KOPT-K1 (cell line): Measurements from ENCODE around the gene HSDL1.

Experiments used
- H3K27ac ChIP-seq: fragments of 200-600 bp; sonication (generic); 2 replicates; pipeline ENCODE4 v1.5.1; 2016; ENCODE audit warnings: antibody characterized with exemption, mild to moderate bottlenecking, low read depth, low read length; ENCODE audit not compliant: poor library complexity, severe bottlenecking
- H3K36me3 ChIP-seq: fragments of 200-600 bp; sonication (generic); 2 replicates; pipeline ENCODE4 v1.5.1; 2017; ENCODE audit warnings: antibody characterized with exemption, mild to moderate bottlenecking, low read length, moderate library complexity; ENCODE audit not compliant: insufficient read depth
- H3K9me3 ChIP-seq: fragments of 200-600 bp; sonication (generic); 2 replicates; pipeline ENCODE4 v1.5.1; 2017; ENCODE audit warnings: antibody characterized with exemption, low read length, mild to moderate bottlenecking; ENCODE audit not compliant: insufficient read depth, poor library complexity, severe bottlenecking

Gene HSDL1

GRCh38 chr16:84109598-84110335 lies 35.2 kb downstream of the HSDL1 start:
- H3K27ac ChIP-seq, result no peak overlapping the region
- peaks cover 50% of the 10 kb centered on the region for H3K36me3 ChIP-seq
- no peaks in the 10 kb centered on the region for H3K9me3 ChIP-seq

DNA sequence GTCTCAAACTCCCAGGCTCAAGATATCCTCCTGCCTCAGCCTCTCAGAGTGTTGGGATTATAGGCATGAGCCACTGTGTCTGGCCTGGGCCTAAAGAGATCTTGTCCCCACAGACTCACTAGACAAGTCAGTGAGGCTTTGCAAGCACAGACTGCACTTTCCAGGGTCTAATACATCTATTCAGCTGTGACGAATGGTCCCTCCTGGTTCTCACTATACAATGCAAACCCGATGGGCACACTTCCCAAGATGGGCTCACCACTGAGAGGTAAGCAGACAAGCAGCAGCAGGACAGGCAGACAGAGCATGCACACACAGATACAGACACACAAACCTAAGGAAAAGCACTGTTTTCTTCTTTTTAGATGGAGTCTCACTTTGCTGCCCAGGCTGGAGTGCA lies 37.1 kb downstream of the HSDL1 start:
- peaks cover 50% of the 10 kb centered on the region for H3K36me3 ChIP-seq
- no peak overlapping the region for H3K27ac ChIP-seq

GRCh38 chr16:84105948-84106740 lies 38.8 kb downstream of the HSDL1 start:
- peaks cover 58% of the 10 kb centered on the region for H3K36me3 ChIP-seq
- H3K27ac ChIP-seq, result no peak overlapping the region
- H3K9me3 ChIP-seq, result no peaks in the 10 kb centered on the region

More for the DNA sequence above, 37.1 kb downstream of the HSDL1 start:
- no peaks in the 10 kb centered on the region for H3K9me3 ChIP-seq

GRCh38 chr16:84105301-84105815 lies 39.6 kb downstream of the HSDL1 start:
- H3K27ac ChIP-seq, result peak overlapping the region; percentile 3
- H3K36me3 ChIP-seq, result peaks cover 56% of the 10 kb centered on the region
- H3K9me3 ChIP-seq, result no peaks in the 10 kb centered on the region

DNA sequence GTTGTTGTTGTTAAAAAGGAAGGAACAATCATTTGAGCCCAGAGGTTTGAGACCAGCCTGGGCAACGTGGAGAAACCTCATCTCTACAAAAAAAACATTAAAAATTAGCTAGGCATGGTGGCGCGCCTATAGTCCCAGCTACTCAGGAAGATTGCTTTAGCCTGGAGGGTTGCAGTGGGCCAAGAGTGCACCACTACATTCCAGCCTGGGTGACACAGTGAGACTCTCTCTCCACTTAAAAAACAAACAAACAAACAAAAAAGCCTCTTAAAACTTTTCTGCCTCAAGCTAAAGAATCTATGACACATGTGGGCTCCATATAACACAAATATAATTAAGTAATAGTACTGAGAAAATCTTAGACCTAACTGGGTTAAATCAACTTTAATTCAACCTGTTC lies 40.7 kb downstream of the HSDL1 start:
- H3K9me3 ChIP-seq, result no peaks in the 10 kb centered on the region
- H3K36me3 ChIP-seq, result peaks cover 57% of the 10 kb centered on the region
- H3K27ac ChIP-seq, result no peak overlapping the region

- Histone ChIP-seq H3K9me3 (no peaks in the 10 kb centered on the region), H3K36me3 (peaks cover 57% of the 10 kb centered on the region), H3K27ac (no peak overlapping the region)
Measured at GRCh38 chr16:84103678-84104077, 41.3 kb downstream of the HSDL1 start.

GRCh38 chr16:84098939-84099338 lies 46.0 kb downstream of the HSDL1 start:
- no peaks in the 10 kb centered on the region for H3K9me3 ChIP-seq
- H3K36me3 ChIP-seq, result peaks cover 74% of the 10 kb centered on the region
- no peak overlapping the region for H3K27ac ChIP-seq

GRCh38 chr16:84096447-84097005 lies 48.5 kb downstream of the HSDL1 start:
- Histone ChIP-seq H3K36me3 (peaks cover 91% of the 10 kb centered on the region), H3K27ac (no peak overlapping the region), H3K9me3 (no peaks in the 10 kb centered on the region)

DNA sequence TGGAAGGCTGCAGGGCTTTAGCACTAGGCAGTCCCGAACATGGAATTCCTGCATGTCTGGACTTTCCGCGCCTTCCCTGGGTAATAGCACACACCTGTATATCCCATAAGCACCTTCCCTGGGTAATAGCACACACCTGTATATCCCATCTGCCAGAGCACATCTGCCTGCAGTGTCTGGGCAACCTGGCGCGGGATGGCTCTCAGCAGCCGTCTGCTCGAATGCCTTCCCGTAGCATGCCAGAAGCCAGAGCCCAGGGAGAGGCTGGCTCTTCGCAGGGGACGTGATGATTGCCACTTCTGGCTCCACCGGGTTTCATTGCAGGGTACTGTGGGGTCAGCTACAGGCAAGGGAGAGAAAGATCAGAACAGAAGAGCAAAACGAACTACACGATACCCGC lies 49.5 kb downstream of the HSDL1 start:
- no peak overlapping the region for H3K27ac ChIP-seq
- peaks cover 91% of the 10 kb centered on the region for H3K36me3 ChIP-seq
- no peaks in the 10 kb centered on the region for H3K9me3 ChIP-seq

DNA sequence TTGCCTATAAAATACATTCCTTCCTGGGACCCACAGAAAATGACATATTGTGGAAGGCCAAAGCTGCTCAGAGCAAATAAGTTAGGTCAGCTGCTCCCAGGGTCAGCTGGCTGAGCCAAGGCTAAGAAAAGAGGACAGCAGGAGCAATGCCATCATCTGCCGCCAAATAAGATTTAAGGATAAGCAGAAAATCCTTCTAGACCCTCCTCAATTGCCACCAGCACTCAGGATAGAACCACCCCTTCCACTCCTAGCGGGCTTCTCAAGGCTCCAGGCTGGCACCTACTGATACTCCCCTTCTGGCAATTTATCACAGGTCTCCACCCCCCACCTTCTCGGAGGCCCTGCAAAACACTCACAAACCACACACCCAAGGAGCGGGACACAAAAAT lies 51.1 kb downstream of the HSDL1 start:
- H3K36me3 ChIP-seq, result peaks cover 77% of the 10 kb centered on the region
- no peaks in the 10 kb centered on the region for H3K9me3 ChIP-seq
- no peak overlapping the region for H3K27ac ChIP-seq

DNA sequence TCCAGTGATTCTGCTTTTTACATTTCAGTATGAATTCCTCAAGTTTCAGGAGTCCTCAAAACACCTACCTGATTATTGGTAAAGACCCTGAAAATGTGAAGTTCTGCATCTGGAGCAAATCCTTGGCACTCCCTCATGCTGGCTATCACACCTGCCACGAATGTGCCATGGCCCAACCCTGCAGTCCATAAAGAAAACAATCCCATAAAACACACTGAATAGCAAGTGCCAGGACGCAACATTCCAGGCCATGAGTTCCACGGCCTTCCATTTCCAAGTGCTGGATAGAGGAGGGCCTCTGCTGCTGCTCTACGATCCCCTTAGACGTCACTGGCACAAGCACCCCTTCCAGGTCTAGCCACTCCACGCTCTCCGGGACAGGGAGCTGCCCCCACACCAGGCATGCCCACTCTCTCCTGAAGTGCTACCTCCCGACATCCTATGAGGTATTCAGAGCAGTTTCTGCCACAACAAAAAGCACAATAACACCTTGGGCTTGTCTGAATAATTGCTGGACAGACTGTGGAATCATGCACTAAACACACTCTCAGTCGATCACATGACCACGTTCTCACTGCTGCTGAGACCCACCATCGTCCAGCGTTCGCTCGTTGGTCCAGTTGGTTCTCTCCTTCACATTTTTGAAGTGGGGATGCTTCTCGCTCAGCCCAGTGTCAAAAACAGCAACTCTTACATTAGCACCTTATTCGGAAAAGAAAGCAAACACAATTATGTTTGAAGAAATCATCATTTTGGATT lies 51.7 kb downstream of the HSDL1 start:
- Histone ChIP-seq H3K36me3 (peaks cover 73% of the 10 kb centered on the region), H3K27ac (no peak overlapping the region), H3K9me3 (no peaks in the 10 kb centered on the region)

- Histone ChIP-seq H3K36me3 (peaks cover 62% of the 10 kb centered on the region), H3K27ac (peak overlapping the region; percentile 90)
Measured at GRCh38 chr16:84091460-84091859, 53.5 kb downstream of the HSDL1 start.

GRCh38 chr16:84090211-84090610 lies 54.8 kb downstream of the HSDL1 start:
- Histone ChIP-seq H3K36me3 (peaks cover 58% of the 10 kb centered on the region), H3K9me3 (no peaks in the 10 kb centered on the region), H3K27ac (peak overlapping the region; percentile 90)

More at GRCh38 chr16:84091460-84091859, 53.5 kb downstream of the HSDL1 start:
- no peaks in the 10 kb centered on the region for H3K9me3 ChIP-seq

DNA sequence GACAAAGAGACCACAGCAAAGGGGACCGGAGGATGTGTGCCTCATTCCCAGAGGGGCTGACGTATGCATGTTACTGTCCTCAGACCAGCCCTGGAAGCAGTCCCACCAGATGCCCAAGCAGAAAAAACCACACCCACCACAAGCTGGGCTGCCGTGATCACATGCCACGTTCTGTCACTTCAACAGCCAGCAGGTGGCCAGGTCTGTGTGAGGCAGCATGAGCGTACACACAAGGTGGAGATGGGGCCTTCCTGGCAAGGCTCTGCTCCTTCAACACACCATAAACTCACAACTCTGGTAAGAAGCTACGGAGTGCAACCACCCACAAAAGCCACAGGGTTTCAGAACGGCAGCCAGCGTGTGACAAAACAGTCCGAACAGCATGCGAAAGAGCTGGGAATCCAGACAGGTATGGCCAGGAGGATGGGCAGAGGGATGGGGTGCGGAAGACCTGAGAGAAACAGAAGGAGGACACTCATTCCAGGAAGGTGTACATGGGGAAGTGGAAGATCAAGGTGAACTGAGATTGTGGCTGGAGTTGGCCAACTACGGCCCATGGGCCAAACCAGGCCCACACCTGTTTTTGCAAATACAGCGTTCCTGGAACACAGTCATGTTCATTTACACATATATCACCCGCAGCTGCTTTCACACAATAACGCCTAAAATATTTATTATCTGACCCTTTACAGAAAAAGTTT lies 56.1 kb downstream of the HSDL1 start:
- Histone ChIP-seq H3K36me3 (peaks cover 53% of the 10 kb centered on the region), H3K9me3 (no peaks in the 10 kb centered on the region), H3K27ac (peak overlapping the region; percentile 90)
